Liver (tissue), 3 donors: ENCODE data around the gene TPTE.
"Not testable (repeated sequence)": the region's sequence is repeated elsewhere in the genome, so short reads cannot be mapped to it uniquely, and the experiment has no call there.

Experiments
- EGR1 ChIP-seq, 2 donors: IDR thresholded peaks; 2 replicates each; pipeline ENCODE4 v1.6.1; 2016 to 2018; ENCODE audit warnings: antibody characterized with exemption in 2 of 2, low read depth in 2 of 2
- HNF4A ChIP-seq, 2 donors: conservative IDR thresholded peaks; 2 replicates each; pipeline ENCODE4 v1.6.1; 2016; ENCODE audit warnings: antibody characterized with exemption in 2 of 2, mild to moderate bottlenecking in 2 of 2
- HNF4G ChIP-seq: IDR thresholded peaks from 2 replicates; pipeline ENCODE4 v1.6.1; 2016; ENCODE audit warnings: antibody characterized with exemption
- NR2F2 ChIP-seq: IDR thresholded peaks from 2 replicates; pipeline ENCODE4 v1.6.1; 2016; ENCODE audit warnings: antibody characterized with exemption
- RAD21 ChIP-seq, 2 donors: IDR thresholded peaks; 2 replicates each; pipeline ENCODE4 v1.6.1; 2016; ENCODE audit warnings: antibody characterized with exemption in 2 of 2, mild to moderate bottlenecking in 2 of 2
- RXRA ChIP-seq, 2 donors: IDR thresholded peaks; 2 replicates each; pipeline ENCODE4 v1.6.1; 2017 to 2018; ENCODE audit warnings: antibody characterized with exemption in 2 of 2, mild to moderate bottlenecking in 1 of 2
- SP1 ChIP-seq: IDR thresholded peaks from 2 replicates; pipeline ENCODE4 v1.6.1; 2018; ENCODE audit warnings: antibody characterized with exemption, mild to moderate bottlenecking
- YY1 ChIP-seq: IDR thresholded peaks from 2 replicates; pipeline ENCODE4 v1.6.1; 2016; ENCODE audit warnings: antibody characterized with exemption, mild to moderate bottlenecking
- TF ChIP-seq, protein P1 (sequence below): IDR thresholded peaks from 2 replicates; pipeline ENCODE4 v1.6.1; 2016; ENCODE audit warnings: antibody characterized with exemption, mild to moderate bottlenecking
- TF ChIP-seq, protein P2 (sequence below): fragments of 150-350 bp; IDR thresholded peaks from 2 replicates; pipeline ENCODE4 v1.5.1; 2017; ENCODE audit warnings: improper control_type of control experiment, low read depth, low read length; ENCODE audit not compliant: missing input control
- TF ChIP-seq, protein P3 (sequence below): IDR thresholded peaks from 2 replicates; pipeline ENCODE4 v1.6.1; 2016; ENCODE audit warnings: antibody characterized with exemption
- TF ChIP-seq, protein P4 (sequence below): IDR thresholded peaks from 2 replicates; pipeline ENCODE4 v1.6.1; 2016; ENCODE audit warnings: antibody characterized with exemption
- donor health status: healthy.
- donor health status: healthy.

DNA sequence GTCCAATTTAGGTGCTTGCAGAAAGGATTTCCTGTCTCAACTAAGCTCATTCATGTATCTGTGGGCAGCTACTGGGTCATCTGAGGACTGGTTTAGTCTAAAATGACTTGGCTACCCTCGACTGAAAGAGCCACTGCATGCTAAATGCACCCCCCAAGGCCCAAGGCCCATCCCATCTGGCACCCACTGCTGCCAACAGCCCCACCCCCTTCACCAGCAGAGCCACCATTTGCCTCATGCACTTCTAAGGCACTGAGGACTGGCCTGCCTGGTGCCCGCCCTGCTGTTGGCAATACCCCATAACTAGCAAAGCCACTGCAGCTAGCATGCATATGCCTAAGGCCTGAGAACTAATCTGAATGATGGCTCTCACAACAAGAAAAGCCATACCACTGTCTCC, 49.4 kb downstream of the TPTE start:
- TF ChIP-seq RAD21 (IDR thresholded peaks at IDR 0.05); EGR1 (IDR thresholded peaks at IDR 0.05; ENCODE audit: low read depth in 2 of 2); HNF4A (conservative IDR thresholded peaks at IDR 0.05); YY1; SP1; NR2F2; RXRA (IDR thresholded peaks at IDR 0.05); HNF4G: not testable (repeated sequence)
- TF ChIP-seq, protein P1, sequence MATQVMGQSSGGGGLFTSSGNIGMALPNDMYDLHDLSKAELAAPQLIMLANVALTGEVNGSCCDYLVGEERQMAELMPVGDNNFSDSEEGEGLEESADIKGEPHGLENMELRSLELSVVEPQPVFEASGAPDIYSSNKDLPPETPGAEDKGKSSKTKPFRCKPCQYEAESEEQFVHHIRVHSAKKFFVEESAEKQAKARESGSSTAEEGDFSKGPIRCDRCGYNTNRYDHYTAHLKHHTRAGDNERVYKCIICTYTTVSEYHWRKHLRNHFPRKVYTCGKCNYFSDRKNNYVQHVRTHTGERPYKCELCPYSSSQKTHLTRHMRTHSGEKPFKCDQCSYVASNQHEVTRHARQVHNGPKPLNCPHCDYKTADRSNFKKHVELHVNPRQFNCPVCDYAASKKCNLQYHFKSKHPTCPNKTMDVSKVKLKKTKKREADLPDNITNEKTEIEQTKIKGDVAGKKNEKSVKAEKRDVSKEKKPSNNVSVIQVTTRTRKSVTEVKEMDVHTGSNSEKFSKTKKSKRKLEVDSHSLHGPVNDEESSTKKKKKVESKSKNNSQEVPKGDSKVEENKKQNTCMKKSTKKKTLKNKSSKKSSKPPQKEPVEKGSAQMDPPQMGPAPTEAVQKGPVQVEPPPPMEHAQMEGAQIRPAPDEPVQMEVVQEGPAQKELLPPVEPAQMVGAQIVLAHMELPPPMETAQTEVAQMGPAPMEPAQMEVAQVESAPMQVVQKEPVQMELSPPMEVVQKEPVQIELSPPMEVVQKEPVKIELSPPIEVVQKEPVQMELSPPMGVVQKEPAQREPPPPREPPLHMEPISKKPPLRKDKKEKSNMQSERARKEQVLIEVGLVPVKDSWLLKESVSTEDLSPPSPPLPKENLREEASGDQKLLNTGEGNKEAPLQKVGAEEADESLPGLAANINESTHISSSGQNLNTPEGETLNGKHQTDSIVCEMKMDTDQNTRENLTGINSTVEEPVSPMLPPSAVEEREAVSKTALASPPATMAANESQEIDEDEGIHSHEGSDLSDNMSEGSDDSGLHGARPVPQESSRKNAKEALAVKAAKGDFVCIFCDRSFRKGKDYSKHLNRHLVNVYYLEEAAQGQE = not testable (repeated sequence)
- TF ChIP-seq, protein P2, sequence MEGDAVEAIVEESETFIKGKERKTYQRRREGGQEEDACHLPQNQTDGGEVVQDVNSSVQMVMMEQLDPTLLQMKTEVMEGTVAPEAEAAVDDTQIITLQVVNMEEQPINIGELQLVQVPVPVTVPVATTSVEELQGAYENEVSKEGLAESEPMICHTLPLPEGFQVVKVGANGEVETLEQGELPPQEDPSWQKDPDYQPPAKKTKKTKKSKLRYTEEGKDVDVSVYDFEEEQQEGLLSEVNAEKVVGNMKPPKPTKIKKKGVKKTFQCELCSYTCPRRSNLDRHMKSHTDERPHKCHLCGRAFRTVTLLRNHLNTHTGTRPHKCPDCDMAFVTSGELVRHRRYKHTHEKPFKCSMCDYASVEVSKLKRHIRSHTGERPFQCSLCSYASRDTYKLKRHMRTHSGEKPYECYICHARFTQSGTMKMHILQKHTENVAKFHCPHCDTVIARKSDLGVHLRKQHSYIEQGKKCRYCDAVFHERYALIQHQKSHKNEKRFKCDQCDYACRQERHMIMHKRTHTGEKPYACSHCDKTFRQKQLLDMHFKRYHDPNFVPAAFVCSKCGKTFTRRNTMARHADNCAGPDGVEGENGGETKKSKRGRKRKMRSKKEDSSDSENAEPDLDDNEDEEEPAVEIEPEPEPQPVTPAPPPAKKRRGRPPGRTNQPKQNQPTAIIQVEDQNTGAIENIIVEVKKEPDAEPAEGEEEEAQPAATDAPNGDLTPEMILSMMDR = not testable (repeated sequence)
- TF ChIP-seq, protein P3, sequence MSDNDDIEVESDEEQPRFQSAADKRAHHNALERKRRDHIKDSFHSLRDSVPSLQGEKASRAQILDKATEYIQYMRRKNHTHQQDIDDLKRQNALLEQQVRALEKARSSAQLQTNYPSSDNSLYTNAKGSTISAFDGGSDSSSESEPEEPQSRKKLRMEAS = not testable (repeated sequence)
- TF ChIP-seq, protein P4, sequence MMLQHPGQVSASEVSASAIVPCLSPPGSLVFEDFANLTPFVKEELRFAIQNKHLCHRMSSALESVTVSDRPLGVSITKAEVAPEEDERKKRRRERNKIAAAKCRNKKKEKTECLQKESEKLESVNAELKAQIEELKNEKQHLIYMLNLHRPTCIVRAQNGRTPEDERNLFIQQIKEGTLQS = not testable (repeated sequence)
